ENCODE results near the gene HOXA4. TPM values are rescaled to one million over a fixed set of nuclear protein-coding genes. Genes with fewer than 3 reads are reported as not detected.

The HOXA4 gene
- total and polyA plus RNA-seq, 2 donors (not counting 1 experiment from before 2014, with no cell fraction given): 0.33 to 3.6 TPM

GRCh38 chr7:27109466-27110185 is 20.9 kb downstream of the HOXA4 start:
- H3K27ac ChIP-seq (ENCODE audit: insufficient read depth, low read length): peak overlapping the region; percentile 95
- H2AFZ ChIP-seq (ENCODE audit: low read length): no peak overlapping the region
- no peaks in the 10 kb centered on the region for H3K9me3 ChIP-seq (ENCODE audit: control insufficient read depth, insufficient read depth, low read depth, low read length)
- H3K4me1 ChIP-seq (ENCODE audit: control insufficient read depth, extremely low read depth, insufficient read depth, low read length): peaks cover 32% of the 10 kb centered on the region
- no peaks in the 10 kb centered on the region for H3K36me3 ChIP-seq (ENCODE audit: control insufficient read depth, insufficient read depth, low read length)
- DNase-seq (ENCODE audit: low read depth in 2 of 2): peak in 1 of 2 donors; percentile 22
- no peaks in the 10 kb centered on the region for H4K20me1 ChIP-seq (ENCODE audit: control insufficient read depth, extremely low read depth, insufficient read depth, low read length)
- TF ChIP-seq CTCF (conservative IDR thresholded peaks at IDR 0.05 in 1 of 2, IDR thresholded peaks at IDR 0.05 in 1 of 2; ENCODE audit: low read depth in 1 of 2, low read length in 2 of 2) (no peak), EZH2 (IDR thresholded peaks at IDR 0.05; ENCODE audit: low read length, missing control alignments) (no peak)
- no peaks in the 10 kb centered on the region for H3K27me3 ChIP-seq (ENCODE audit: control insufficient read depth, insufficient read depth, low read length)
- H3K79me2 ChIP-seq (ENCODE audit: control insufficient read depth, insufficient read depth, low read length): peaks cover 63% of the 10 kb centered on the region
- peak overlapping the region; percentile 37 for H3K4me2 ChIP-seq (ENCODE audit: extremely low read depth, insufficient read depth, low read length)
- peak overlapping the region in 1 of 4 experiments; percentile 92 for H3K4me3 ChIP-seq (replicated peaks in 1 of 4; ENCODE audit: control extremely low read depth in 1 of 4, insufficient read depth in 1 of 4, low read depth in 3 of 4, low read length in 4 of 4)
- no peak overlapping the region for H3K9ac ChIP-seq (ENCODE audit: insufficient read depth, low read length)

- Histone ChIP-seq H3K4me1 (ENCODE audit: control insufficient read depth, extremely low read depth, insufficient read depth, low read length) (peaks cover 32% of the 10 kb centered on the region), H3K4me2 (ENCODE audit: extremely low read depth, insufficient read depth, low read length) (peak overlapping the region; percentile 89), H3K36me3 (ENCODE audit: control insufficient read depth, insufficient read depth, low read length) (no peaks in the 10 kb centered on the region), H3K9ac (ENCODE audit: insufficient read depth, low read length) (peak overlapping the region; percentile 76), H3K27ac (ENCODE audit: insufficient read depth, low read length) (peak overlapping the region; percentile 95), H3K27me3 (ENCODE audit: control insufficient read depth, insufficient read depth, low read length) (no peaks in the 10 kb centered on the region), H4K20me1 (ENCODE audit: control insufficient read depth, extremely low read depth, insufficient read depth, low read length) (no peaks in the 10 kb centered on the region), H3K79me2 (ENCODE audit: control insufficient read depth, insufficient read depth, low read length) (peaks cover 64% of the 10 kb centered on the region), H3K9me3 (ENCODE audit: control insufficient read depth, insufficient read depth, low read depth, low read length) (no peaks in the 10 kb centered on the region), H3K4me3 (replicated peaks in 1 of 4; ENCODE audit: control extremely low read depth in 1 of 4, insufficient read depth in 1 of 4, low read depth in 3 of 4, low read length in 4 of 4) (peak overlapping the region; percentile 20 to 92 (median 44)), H2AFZ (ENCODE audit: low read length) (no peak overlapping the region)
- DNase-seq (ENCODE audit: low read depth in 2 of 2): peak; percentile 82 to 88
- TF ChIP-seq EZH2 (IDR thresholded peaks at IDR 0.05; ENCODE audit: low read length, missing control alignments): no peak
- TF ChIP-seq CTCF (conservative IDR thresholded peaks at IDR 0.05 in 1 of 2, IDR thresholded peaks at IDR 0.05 in 1 of 2; ENCODE audit: low read depth in 1 of 2, low read length in 2 of 2): no peak
Measured at GRCh38 chr7:27108390-27109127, 22.0 kb downstream of the HOXA4 start.

All from fibroblast of lung (primary cell).